Measurements from ENCODE around the gene USH1C. TPM values are rescaled to one million over a fixed set of nuclear protein-coding genes. Genes with fewer than 3 reads are reported as not detected.

The USH1C gene
- total RNA-seq, 2 experiments from 2014 or later: not detected

GRCh38 chr11:17473071-17473744 lies 71.0 kb downstream of the USH1C start:
- Mint-ChIP-seq H3K27me3 (ENCODE audit: low read depth) (peaks cover 61% of the 10 kb centered on the region), H3K27ac (no peak overlapping the region), H3K36me3 (ENCODE audit: low read depth) (no peaks in the 10 kb centered on the region), H3K9me3 (ENCODE audit: insufficient read depth) (no peaks in the 10 kb centered on the region), H3K4me1 (ENCODE audit: low read depth) (peaks cover 11% of the 10 kb centered on the region), H3K4me3 (no peak overlapping the region)
- POLR2A ChIA-PET: no interaction called here
- CTCF ChIA-PET: no interaction called here
- DNase-seq: no peak
- ATAC-seq: no peak

GRCh38 chr11:17472467-17472866 lies 71.7 kb downstream of the USH1C start:
- peaks cover 11% of the 10 kb centered on the region for H3K4me1 Mint-ChIP-seq (ENCODE audit: low read depth)
- H3K4me3 Mint-ChIP-seq: no peak overlapping the region
- no peak for DNase-seq
- peaks cover 54% of the 10 kb centered on the region for H3K27me3 Mint-ChIP-seq (ENCODE audit: low read depth)
- ChIA-PET POLR2A (no interaction called here), CTCF (interaction anchor here (0.9 kb wide), 1 partner anchor 84 kb away, joined by 3 read pairs; the partner anchor contains the start of gene KCNJ11)
- no peaks in the 10 kb centered on the region for H3K9me3 Mint-ChIP-seq (ENCODE audit: insufficient read depth)
- no peak for ATAC-seq
- no peaks in the 10 kb centered on the region for H3K36me3 Mint-ChIP-seq (ENCODE audit: low read depth)
- H3K27ac Mint-ChIP-seq: no peak overlapping the region

- POLR2A ChIA-PET: no interaction called here
- Mint-ChIP-seq H3K9me3 (ENCODE audit: insufficient read depth) (no peaks in the 10 kb centered on the region), H3K4me1 (ENCODE audit: low read depth) (peaks cover 7% of the 10 kb centered on the region), H3K4me3 (no peak overlapping the region), H3K27me3 (ENCODE audit: low read depth) (peaks cover 47% of the 10 kb centered on the region), H3K36me3 (ENCODE audit: low read depth) (no peaks in the 10 kb centered on the region), H3K27ac (no peak overlapping the region)
- CTCF ChIA-PET: interaction anchor here (0.9 kb wide), 1 partner anchor 83 kb away, joined by 3 read pairs; the partner anchor contains the start of gene KCNJ11
- ATAC-seq: no peak
- no peak for DNase-seq
Observed at GRCh38 chr11:17471501-17471900, 72.7 kb downstream of the USH1C start.

GRCh38 chr11:17469998-17470397 lies 74.2 kb downstream of the USH1C start:
- Mint-ChIP-seq H3K27ac (no peak overlapping the region), H3K27me3 (ENCODE audit: low read depth) (peaks cover 32% of the 10 kb centered on the region), H3K9me3 (ENCODE audit: insufficient read depth) (no peaks in the 10 kb centered on the region), H3K4me3 (no peak overlapping the region), H3K4me1 (ENCODE audit: low read depth) (no peaks in the 10 kb centered on the region), H3K36me3 (ENCODE audit: low read depth) (no peaks in the 10 kb centered on the region)
- CTCF ChIA-PET: interaction anchor here (0.9 to 1.3 kb wide), 2 partner anchors 58 to 240 kb away, joined by 3 read pairs; no protein-coding TSS in a partner anchor
- DNase-seq (no peak), ATAC-seq (no peak)
- POLR2A ChIA-PET: no interaction called here

GRCh38 chr11:17468122-17468521 lies 76.1 kb downstream of the USH1C start:
- no peak for ATAC-seq
- CTCF ChIA-PET: no interaction called here

GRCh38 chr11:17463546-17464174 lies 80.6 kb downstream of the USH1C start:
- H3K27me3 Mint-ChIP-seq (ENCODE audit: low read depth): peaks cover 3% of the 10 kb centered on the region
- no peaks in the 10 kb centered on the region for H3K4me1 Mint-ChIP-seq (ENCODE audit: low read depth)
- no peaks in the 10 kb centered on the region for H3K9me3 Mint-ChIP-seq (ENCODE audit: insufficient read depth)
- H3K27ac Mint-ChIP-seq: no peak overlapping the region
- DNase-seq: no peak
- ATAC-seq: no peak
- no peak overlapping the region for H3K4me3 Mint-ChIP-seq
- POLR2A ChIA-PET: no interaction called here
- CTCF ChIA-PET: interaction anchor here (1.0 kb wide), 1 partner anchor 79 kb away, joined by 3 read pairs; no protein-coding TSS in a partner anchor
- H3K36me3 Mint-ChIP-seq (ENCODE audit: low read depth): no peaks in the 10 kb centered on the region

More at GRCh38 chr11:17468122-17468521, 76.1 kb downstream of the USH1C start:
- Mint-ChIP-seq H3K36me3 (ENCODE audit: low read depth) (no peaks in the 10 kb centered on the region), H3K4me3 (no peak overlapping the region), H3K4me1 (ENCODE audit: low read depth) (no peaks in the 10 kb centered on the region), H3K9me3 (ENCODE audit: insufficient read depth) (no peaks in the 10 kb centered on the region), H3K27ac (no peak overlapping the region), H3K27me3 (ENCODE audit: low read depth) (peaks cover 17% of the 10 kb centered on the region)
- POLR2A ChIA-PET: no interaction called here
- DNase-seq: no peak

- POLR2A ChIA-PET: no interaction called here
- Mint-ChIP-seq H3K27ac (no peak overlapping the region), H3K36me3 (ENCODE audit: low read depth) (no peaks in the 10 kb centered on the region)
Observed at GRCh38 chr11:17462940-17463339, 81.3 kb downstream of the USH1C start.

GRCh38 chr11:17460406-17460805 lies 83.8 kb downstream of the USH1C start:
- no peaks in the 10 kb centered on the region for H3K4me1 Mint-ChIP-seq (ENCODE audit: low read depth)
- peaks cover 18% of the 10 kb centered on the region for H3K27me3 Mint-ChIP-seq (ENCODE audit: low read depth)
- POLR2A ChIA-PET: no interaction called here
- CTCF ChIA-PET: interaction anchor here (1.5 kb wide), 1 partner anchor 72 kb away, joined by 3 read pairs; the partner anchor contains the start of gene KCNJ11
- no peaks in the 10 kb centered on the region for H3K9me3 Mint-ChIP-seq (ENCODE audit: insufficient read depth)
- H3K27ac Mint-ChIP-seq: no peak overlapping the region
- no peak overlapping the region for H3K4me3 Mint-ChIP-seq
- DNase-seq (no peak), ATAC-seq (no peak)
- no peaks in the 10 kb centered on the region for H3K36me3 Mint-ChIP-seq (ENCODE audit: low read depth)

More at GRCh38 chr11:17462940-17463339, 81.3 kb downstream of the USH1C start:
- CTCF ChIA-PET: no interaction called here
- DNase-seq: no peak
- Mint-ChIP-seq H3K27me3 (ENCODE audit: low read depth) (peaks cover 4% of the 10 kb centered on the region), H3K4me3 (no peak overlapping the region), H3K9me3 (ENCODE audit: insufficient read depth) (no peaks in the 10 kb centered on the region), H3K4me1 (ENCODE audit: low read depth) (no peaks in the 10 kb centered on the region)
- ATAC-seq: no peak

GRCh38 chr11:17459236-17459896 lies 84.8 kb downstream of the USH1C start:
- ChIA-PET CTCF (interaction anchor here (1.5 kb wide), 1 partner anchor 71 kb away, joined by 3 read pairs; the partner anchor contains the start of gene KCNJ11), POLR2A (no interaction called here)
- Mint-ChIP-seq H3K4me1 (ENCODE audit: low read depth) (no peaks in the 10 kb centered on the region), H3K9me3 (ENCODE audit: insufficient read depth) (no peaks in the 10 kb centered on the region), H3K4me3 (no peak overlapping the region), H3K36me3 (ENCODE audit: low read depth) (no peaks in the 10 kb centered on the region), H3K27me3 (ENCODE audit: low read depth) (peaks cover 17% of the 10 kb centered on the region), H3K27ac (no peak overlapping the region)
- DNase-seq (no peak), ATAC-seq (no peak)

- Mint-ChIP-seq H3K27me3 (ENCODE audit: low read depth) (peaks cover 17% of the 10 kb centered on the region), H3K9me3 (ENCODE audit: insufficient read depth) (no peaks in the 10 kb centered on the region), H3K4me1 (ENCODE audit: low read depth) (no peaks in the 10 kb centered on the region), H3K27ac (no peak overlapping the region), H3K36me3 (ENCODE audit: low read depth) (no peaks in the 10 kb centered on the region), H3K4me3 (no peak overlapping the region)
- no peak for DNase-seq
- no peak for ATAC-seq
- ChIA-PET POLR2A (no interaction called here), CTCF (no interaction called here)
Observed at GRCh38 chr11:17458268-17458667, 85.9 kb downstream of the USH1C start.

- Mint-ChIP-seq H3K4me3 (no peak overlapping the region), H3K4me1 (ENCODE audit: low read depth) (no peaks in the 10 kb centered on the region), H3K27me3 (ENCODE audit: low read depth) (peaks cover 18% of the 10 kb centered on the region), H3K9me3 (ENCODE audit: insufficient read depth) (no peaks in the 10 kb centered on the region), H3K36me3 (ENCODE audit: low read depth) (no peaks in the 10 kb centered on the region), H3K27ac (no peak overlapping the region)
- CTCF ChIA-PET: no interaction called here
- DNase-seq (no peak), ATAC-seq (no peak)
- POLR2A ChIA-PET: no interaction called here
Observed at GRCh38 chr11:17457396-17458173, 86.6 kb downstream of the USH1C start.

Measured in activated CD8-positive, alpha-beta T cell treated with anti-CD3 and anti-CD28 coated beads, Interleukin-2, amount 10 ng/mL, durations not matched to agents 7 days and 5 days (primary cell).